ENCODE measurements around the gene ACSS2.

DNA sequence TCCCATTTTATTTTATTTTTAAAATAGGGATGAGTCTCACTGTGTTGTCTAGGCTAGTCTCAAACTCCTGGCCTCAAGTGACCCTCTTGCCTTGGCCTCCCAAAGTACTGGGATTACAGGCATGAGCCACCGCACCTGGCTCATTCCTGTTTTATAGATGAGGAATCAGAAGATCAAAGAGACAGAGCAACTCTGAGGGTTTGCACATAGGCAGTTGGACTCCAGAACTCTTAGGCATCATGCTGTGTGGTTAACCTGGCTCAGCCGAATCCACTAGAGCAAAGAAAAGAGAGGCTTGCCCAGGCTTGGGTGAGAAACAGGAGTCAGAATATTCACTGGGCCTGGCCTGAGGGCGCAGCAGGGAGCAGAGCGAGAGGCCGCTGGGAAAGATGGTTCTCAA, 88.6 kb downstream of the ACSS2 start:
- no peak for TF ChIP-seq POLR2A (IDR thresholded peaks at IDR 0.05; ENCODE audit: control extremely low read depth in 1 of 2, low read depth in 2 of 2, low read length in 2 of 2)
- TF ChIP-seq BACH1 (IDR thresholded peaks at IDR 0.05; ENCODE audit: low read length) = no peak
- no peak for TF ChIP-seq POLR2AphosphoS5 (IDR thresholded peaks at IDR 0.05; ENCODE audit: low read depth, low read length)
- TF ChIP-seq, protein P1, sequence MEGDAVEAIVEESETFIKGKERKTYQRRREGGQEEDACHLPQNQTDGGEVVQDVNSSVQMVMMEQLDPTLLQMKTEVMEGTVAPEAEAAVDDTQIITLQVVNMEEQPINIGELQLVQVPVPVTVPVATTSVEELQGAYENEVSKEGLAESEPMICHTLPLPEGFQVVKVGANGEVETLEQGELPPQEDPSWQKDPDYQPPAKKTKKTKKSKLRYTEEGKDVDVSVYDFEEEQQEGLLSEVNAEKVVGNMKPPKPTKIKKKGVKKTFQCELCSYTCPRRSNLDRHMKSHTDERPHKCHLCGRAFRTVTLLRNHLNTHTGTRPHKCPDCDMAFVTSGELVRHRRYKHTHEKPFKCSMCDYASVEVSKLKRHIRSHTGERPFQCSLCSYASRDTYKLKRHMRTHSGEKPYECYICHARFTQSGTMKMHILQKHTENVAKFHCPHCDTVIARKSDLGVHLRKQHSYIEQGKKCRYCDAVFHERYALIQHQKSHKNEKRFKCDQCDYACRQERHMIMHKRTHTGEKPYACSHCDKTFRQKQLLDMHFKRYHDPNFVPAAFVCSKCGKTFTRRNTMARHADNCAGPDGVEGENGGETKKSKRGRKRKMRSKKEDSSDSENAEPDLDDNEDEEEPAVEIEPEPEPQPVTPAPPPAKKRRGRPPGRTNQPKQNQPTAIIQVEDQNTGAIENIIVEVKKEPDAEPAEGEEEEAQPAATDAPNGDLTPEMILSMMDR (IDR thresholded peaks at IDR 0.05; ENCODE audit: control extremely low read depth in 1 of 3, insufficient read depth in 1 of 3, low read depth in 1 of 3, low read length in 3 of 3) = no peak
- TF ChIP-seq JUND (IDR thresholded peaks at IDR 0.05; ENCODE audit: low read length) = no peak
- TF ChIP-seq, protein P2, sequence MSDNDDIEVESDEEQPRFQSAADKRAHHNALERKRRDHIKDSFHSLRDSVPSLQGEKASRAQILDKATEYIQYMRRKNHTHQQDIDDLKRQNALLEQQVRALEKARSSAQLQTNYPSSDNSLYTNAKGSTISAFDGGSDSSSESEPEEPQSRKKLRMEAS (IDR thresholded peaks at IDR 0.05) = no peak
- TF ChIP-seq, protein P3, sequence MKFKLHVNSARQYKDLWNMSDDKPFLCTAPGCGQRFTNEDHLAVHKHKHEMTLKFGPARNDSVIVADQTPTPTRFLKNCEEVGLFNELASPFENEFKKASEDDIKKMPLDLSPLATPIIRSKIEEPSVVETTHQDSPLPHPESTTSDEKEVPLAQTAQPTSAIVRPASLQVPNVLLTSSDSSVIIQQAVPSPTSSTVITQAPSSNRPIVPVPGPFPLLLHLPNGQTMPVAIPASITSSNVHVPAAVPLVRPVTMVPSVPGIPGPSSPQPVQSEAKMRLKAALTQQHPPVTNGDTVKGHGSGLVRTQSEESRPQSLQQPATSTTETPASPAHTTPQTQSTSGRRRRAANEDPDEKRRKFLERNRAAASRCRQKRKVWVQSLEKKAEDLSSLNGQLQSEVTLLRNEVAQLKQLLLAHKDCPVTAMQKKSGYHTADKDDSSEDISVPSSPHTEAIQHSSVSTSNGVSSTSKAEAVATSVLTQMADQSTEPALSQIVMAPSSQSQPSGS (IDR thresholded peaks at IDR 0.05; ENCODE audit: low read length) = no peak
- TF ChIP-seq NRF1 (IDR thresholded peaks at IDR 0.05; ENCODE audit: low read depth, low read length) = no peak
- TF ChIP-seq KDM1A (IDR thresholded peaks at IDR 0.05; ENCODE audit: borderline replicate concordance, low read length) = no peak
- no peak for TF ChIP-seq CEBPB (IDR thresholded peaks at IDR 0.05; ENCODE audit: low read depth, low read length)
- no peak for TF ChIP-seq CBX5 (IDR thresholded peaks at IDR 0.05; ENCODE audit: low read depth, low read length)
